Kidney epithelial cell (primary cell): ENCODE data around the gene PER3. TPM values are rescaled to one million over a fixed set of nuclear protein-coding genes. Genes with fewer than 3 reads are reported as not detected.

Experiments
- DNase-seq: peaks from one replicate; pipeline ENCODE4 v3.0.0-alpha.2; 2010; ENCODE audit warnings: low read depth
- H3K27me3 ChIP-seq: 2 replicates; pipeline ENCODE4 v1.6.0; 2011; ENCODE audit warnings: low read length; ENCODE audit not compliant: control insufficient read depth, insufficient read depth
- H3K36me3 ChIP-seq: 2 replicates; pipeline ENCODE4 v1.5.1; 2011; ENCODE audit warnings: low read length; ENCODE audit not compliant: control insufficient read depth, insufficient read depth
- H3K4me3 ChIP-seq: 2 replicates; pipeline ENCODE4 v1.5.1; 2011; ENCODE audit warnings: low read depth, mild to moderate bottlenecking, control low read depth, low read length
- CTCF ChIP-seq: IDR thresholded peaks from 2 replicates; pipeline ENCODE4 v1.5.1; 2011; ENCODE audit warnings: mild to moderate bottlenecking, moderate library complexity, low read length, control low read depth, inconsistent platforms; ENCODE audit not compliant: insufficient read depth, poor library complexity, severe bottlenecking
- total RNA-seq: library from RNA; depleted of rRNA; stranded (reverse); fragments of >200 nt; gene quantifications from 2 replicates; pipeline ENCODE4 v1.2.3, GENCODE V29; 2015

Gene PER3
- total RNA-seq, 1 donor from 2014 or later, result 3.8 TPM

GRCh38 chr1:7861452-7861851, 77.4 kb downstream of the PER3 start:
- Histone ChIP-seq H3K27me3 (no peaks in the 10 kb centered on the region), H3K4me3 (no peak overlapping the region), H3K36me3 (no peaks in the 10 kb centered on the region)
- no peak for TF ChIP-seq CTCF
- DNase-seq, result no peak

- TF ChIP-seq CTCF, result no peak
- Histone ChIP-seq H3K27me3 (no peaks in the 10 kb centered on the region), H3K36me3 (no peaks in the 10 kb centered on the region), H3K4me3 (no peak overlapping the region)
- DNase-seq, result no peak
These were observed 78.3 kb downstream of the PER3 start for GRCh38 chr1:7862211-7863060.

GRCh38 chr1:7863756-7864328, 79.8 kb downstream of the PER3 start:
- no peak for TF ChIP-seq CTCF
- DNase-seq, result no peak
- Histone ChIP-seq H3K4me3 (no peak overlapping the region), H3K27me3 (no peaks in the 10 kb centered on the region), H3K36me3 (no peaks in the 10 kb centered on the region)

GRCh38 chr1:7865978-7866377, 81.9 kb downstream of the PER3 start:
- TF ChIP-seq CTCF, result no peak
- Histone ChIP-seq H3K4me3 (no peak overlapping the region), H3K36me3 (no peaks in the 10 kb centered on the region), H3K27me3 (no peaks in the 10 kb centered on the region)
- no peak for DNase-seq

- H3K27me3 ChIP-seq, result no peaks in the 10 kb centered on the region
- no peak overlapping the region for H3K4me3 ChIP-seq
- no peak for TF ChIP-seq CTCF
- no peak for DNase-seq
- H3K36me3 ChIP-seq, result no peaks in the 10 kb centered on the region
These were observed 84.1 kb downstream of the PER3 start for GRCh38 chr1:7868070-7868780.
